ENCODE data around the gene MYOF. TPM values are rescaled to one million over a fixed set of nuclear protein-coding genes. Genes with fewer than 3 reads are reported as not detected.

The MYOF gene
- total and polyA plus RNA-seq, 9 of the 15 experiments (the other 6 are each of a cell fraction or from before 2014, with no cell fraction given) = 0.06 to 0.27 TPM; not detected in 7

DNA sequence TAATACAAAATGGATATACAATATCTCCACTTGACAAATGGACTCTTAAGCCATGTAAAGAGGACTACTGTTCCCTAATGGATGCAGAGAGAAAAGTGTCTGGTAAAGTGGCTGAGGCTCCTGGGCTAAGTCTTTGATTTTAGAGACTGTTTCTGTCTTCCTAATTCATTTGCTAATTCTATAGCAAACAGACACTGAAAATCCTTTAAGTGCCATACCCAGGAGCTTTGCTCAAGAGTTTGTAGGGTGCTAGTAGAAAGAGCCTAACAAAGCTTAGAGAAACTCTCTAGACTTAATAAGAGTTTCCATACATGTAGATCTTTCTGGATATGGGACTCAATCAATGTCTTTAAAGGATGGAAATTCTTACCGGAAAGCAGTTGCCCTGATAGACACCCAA, 31.0 kb upstream of the MYOF start (continued):
- no peak for TF ChIP-seq ZNF253 (CRISPR knock-in tag; conservative IDR thresholded peaks at IDR 0.05)
- no peak for TF ChIP-seq TRIM24 (IDR thresholded peaks at IDR 0.05)
- TF ChIP-seq SMARCA5 (IDR thresholded peaks at IDR 0.05) = no peak
- TF ChIP-seq ATF7 (IDR thresholded peaks at IDR 0.05) = no peak
- no peak for TF ChIP-seq ZNF436 (CRISPR knock-in tag; IDR thresholded peaks at IDR 0.05)
- TF ChIP-seq THAP12 (CRISPR knock-in tag; IDR thresholded peaks at IDR 0.05) = no peak
- TF ChIP-seq, protein P1, sequence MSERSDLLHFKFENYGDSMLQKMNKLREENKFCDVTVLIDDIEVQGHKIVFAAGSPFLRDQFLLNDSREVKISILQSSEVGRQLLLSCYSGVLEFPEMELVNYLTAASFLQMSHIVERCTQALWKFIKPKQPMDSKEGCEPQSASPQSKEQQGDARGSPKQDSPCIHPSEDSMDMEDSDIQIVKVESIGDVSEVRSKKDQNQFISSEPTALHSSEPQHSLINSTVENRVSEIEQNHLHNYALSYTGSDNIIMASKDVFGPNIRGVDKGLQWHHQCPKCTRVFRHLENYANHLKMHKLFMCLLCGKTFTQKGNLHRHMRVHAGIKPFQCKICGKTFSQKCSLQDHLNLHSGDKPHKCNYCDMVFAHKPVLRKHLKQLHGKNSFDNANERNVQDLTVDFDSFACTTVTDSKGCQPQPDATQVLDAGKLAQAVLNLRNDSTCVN (CRISPR knock-in tag; IDR thresholded peaks at IDR 0.05) = no peak

DNA sequence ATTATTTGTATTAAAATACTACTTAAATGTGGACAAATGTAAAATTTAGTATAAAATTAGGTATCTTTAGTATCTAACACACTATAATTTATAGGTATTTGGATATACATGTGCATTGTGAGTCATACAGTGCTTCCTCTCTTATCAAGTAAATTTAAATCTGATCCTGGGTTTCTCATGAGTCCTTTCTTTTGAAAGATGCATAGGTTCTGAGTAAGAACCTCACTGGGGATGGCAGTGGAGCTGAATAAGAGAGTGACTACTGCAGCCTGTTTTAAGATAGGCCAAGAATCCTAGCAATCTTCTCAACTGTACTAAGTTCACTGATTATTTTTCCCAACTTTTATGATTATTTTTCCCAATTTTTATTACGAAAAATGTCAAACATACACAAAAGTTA, 30.4 kb upstream of the MYOF start:
- H3K79me2 ChIP-seq (ENCODE audit: control insufficient read depth, insufficient read depth, low read length) = no peaks in the 10 kb centered on the region
- peaks cover 25% of the 10 kb centered on the region; the same call in 2 of the 3 replicates for H3K36me3 ChIP-seq (ENCODE audit: control insufficient read depth, insufficient read depth, low read length)
- H4K20me1 ChIP-seq (replicated peaks; ENCODE audit: control insufficient read depth, insufficient read depth, low read length) = no peaks in the 10 kb centered on the region
- DNase-seq (ENCODE audit: extremely low read depth in 1 of 4, low spot score in 3 of 4) (no peak), FAIRE-seq (no peak), ATAC-seq (no peak)
- H3K4me3 ChIP-seq = no peak overlapping the region
- BruUV-seq (replicated peaks) = no TSS peak
- ChIA-PET CTCF (ENCODE audit: low intra/inter-chr PET ratio) (interaction anchor here (2.9 kb wide), 1 partner anchor 136 kb away, joined by 25 read pairs; no protein-coding TSS in a partner anchor), POLR2A (interaction anchor here (0.6 kb wide), 1 partner anchor 8 kb away, joined by 3 read pairs; no protein-coding TSS in a partner anchor)
- H2AFZ ChIP-seq (ENCODE audit: low read depth, low read length) = no peak overlapping the region
- 75% methylated on average over 1 of the region's 1 CpG for WGBS (ENCODE audit: insufficient coverage, low coverage, missing lambda C conversion rate)
- intact Hi-C loops (cut with micrococcal nuclease) = no loop called here
- no peaks in the 10 kb centered on the region for H3K4me1 ChIP-seq (replicated peaks in 1 of 2; ENCODE audit: control insufficient read depth in 2 of 2, insufficient read depth in 2 of 2, low read length in 2 of 2)
- H3K9me3 ChIP-seq (replicated peaks; ENCODE audit: control insufficient read depth, insufficient read depth, low read depth, low read length) = no peaks in the 10 kb centered on the region
- H3K27me3 ChIP-seq (ENCODE audit: control insufficient read depth in 2 of 2, insufficient read depth in 2 of 2, low read length in 2 of 2) = no peaks in the 10 kb centered on the region
- H3K9me1 ChIP-seq (ENCODE audit: control insufficient read depth, insufficient read depth, low read length) = no peaks in the 10 kb centered on the region
- no peak overlapping the region for H3K9ac ChIP-seq (ENCODE audit: insufficient read depth in 1 of 2, low read depth in 2 of 2, low read length in 2 of 2)
- no peak overlapping the region for H3K4me2 ChIP-seq (ENCODE audit: insufficient read depth, low read length)
- no peak overlapping the region for H3K27ac ChIP-seq (ENCODE audit: extremely low read depth, low read depth, low read length)
- in situ Hi-C loops (cut with MboI) = no loop called here
- TF ChIP-seq STAT5B (CRISPR knock-in tag; IDR thresholded peaks at IDR 0.05) = no peak
- TF ChIP-seq RNF219 (CRISPR knock-in tag; IDR thresholded peaks at IDR 0.05) = no peak
- no peak for TF ChIP-seq GTF3C2 (IDR thresholded peaks at IDR 0.05; ENCODE audit: borderline replicate concordance, extremely low read depth, insufficient read length)
- no peak for TF ChIP-seq SMARCB1 (IDR thresholded peaks at IDR 0.05; ENCODE audit: insufficient read length, low read depth)
- TF ChIP-seq, protein P2, sequence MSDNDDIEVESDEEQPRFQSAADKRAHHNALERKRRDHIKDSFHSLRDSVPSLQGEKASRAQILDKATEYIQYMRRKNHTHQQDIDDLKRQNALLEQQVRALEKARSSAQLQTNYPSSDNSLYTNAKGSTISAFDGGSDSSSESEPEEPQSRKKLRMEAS (CRISPR knock-in tag; IDR thresholded peaks at IDR 0.05) = no peak
- TF ChIP-seq MEIS2 (IDR thresholded peaks at IDR 0.05; ENCODE audit: partially characterized antibody) = no peak

All from K562 (cell line).